GM18498 (cell line): Measurements from ENCODE around the gene KCNQ1OT1.

Source experiments
- ATAC-seq: cut with Tn5 transposase; IDR thresholded peaks from one replicate; pipeline ENCODE4 v1.9.1; 2021; ENCODE audit warnings: mild to moderate bottlenecking, moderate library complexity; ENCODE audit not compliant: unreplicated experiment

Gene KCNQ1OT1

DNA sequence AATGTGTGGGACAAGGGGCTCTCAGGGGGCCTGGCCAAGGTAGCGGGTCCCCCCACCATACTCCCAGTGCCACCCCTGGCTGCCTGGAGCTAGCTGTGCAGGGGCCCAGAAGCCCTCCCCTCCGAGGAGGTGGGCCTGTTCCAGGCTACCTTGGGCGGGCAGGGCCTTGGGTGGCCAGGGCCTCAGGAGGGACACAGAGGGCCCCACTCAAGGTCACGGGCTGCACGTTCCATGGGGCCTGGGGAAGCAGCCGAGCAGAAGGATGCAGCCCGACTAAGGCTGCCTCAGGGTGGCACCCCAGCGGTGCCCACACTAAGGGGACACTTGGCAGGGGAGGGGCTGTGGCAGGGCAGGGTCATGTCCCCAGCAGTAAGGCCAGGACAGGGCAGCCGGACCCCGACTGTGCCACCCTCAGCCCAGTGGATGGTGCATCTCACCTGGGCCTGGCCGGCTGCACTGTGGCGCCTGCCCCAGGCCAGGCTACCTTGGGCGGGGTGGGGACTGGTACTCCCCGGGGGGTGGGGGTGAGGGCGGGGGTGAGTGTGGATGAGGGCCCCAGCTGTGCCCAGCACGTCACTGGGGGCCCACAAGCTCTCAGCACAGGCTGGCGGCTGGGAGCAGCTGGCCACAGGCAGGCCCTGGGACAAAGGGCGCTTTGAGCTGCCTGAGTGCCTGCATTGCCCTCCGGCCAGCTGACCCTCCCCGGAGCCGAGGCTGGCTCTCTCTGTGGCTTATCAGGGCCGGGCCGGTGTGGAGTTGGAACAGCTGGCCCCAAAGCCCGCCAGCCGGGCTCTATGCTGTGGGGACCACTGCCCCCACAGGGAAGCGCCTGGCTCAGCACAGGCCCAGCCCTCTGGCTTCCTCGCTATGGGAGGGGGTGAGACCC is 137.9 kb downstream of the KCNQ1OT1 start:
- ATAC-seq: no peak

DNA sequence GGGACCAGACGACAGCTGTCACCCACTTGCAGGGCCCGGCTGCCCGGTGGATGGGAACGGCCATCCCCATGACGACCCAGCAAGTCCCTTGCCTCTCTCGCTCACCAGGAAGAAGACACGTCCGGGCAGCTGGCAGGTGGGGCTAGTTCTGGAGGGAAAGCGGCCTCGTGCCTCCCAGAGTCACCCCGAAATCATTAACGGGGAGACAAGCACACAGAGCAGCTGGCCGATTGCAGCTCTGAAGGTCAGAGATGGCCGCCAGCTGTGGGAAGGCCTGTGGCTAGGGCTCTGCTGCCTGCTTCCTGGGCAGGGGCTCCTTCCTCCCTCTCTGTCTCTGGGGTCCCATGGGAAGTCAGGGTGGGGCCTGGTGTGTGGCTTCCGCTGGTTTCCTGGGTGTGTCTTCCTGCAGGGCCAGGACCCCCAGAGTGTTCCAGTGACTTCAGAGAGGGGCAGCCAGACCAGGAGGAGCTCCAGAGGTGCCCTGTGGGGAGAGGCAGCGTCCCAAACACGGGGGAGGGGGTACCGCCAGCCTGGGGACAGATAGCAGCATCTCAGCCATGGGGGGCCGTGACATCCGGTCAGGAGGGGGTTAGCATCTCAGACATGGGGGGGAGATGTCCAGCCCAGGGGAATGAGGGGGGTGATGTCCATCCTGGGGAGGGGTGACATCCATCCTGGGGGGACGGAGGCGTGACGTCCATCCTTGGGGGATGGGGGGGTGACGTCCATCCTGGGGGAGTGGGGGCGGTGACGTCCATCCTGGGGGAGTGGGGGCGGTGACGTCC is 140.1 kb downstream of the KCNQ1OT1 start:
- ATAC-seq: no peak

DNA sequence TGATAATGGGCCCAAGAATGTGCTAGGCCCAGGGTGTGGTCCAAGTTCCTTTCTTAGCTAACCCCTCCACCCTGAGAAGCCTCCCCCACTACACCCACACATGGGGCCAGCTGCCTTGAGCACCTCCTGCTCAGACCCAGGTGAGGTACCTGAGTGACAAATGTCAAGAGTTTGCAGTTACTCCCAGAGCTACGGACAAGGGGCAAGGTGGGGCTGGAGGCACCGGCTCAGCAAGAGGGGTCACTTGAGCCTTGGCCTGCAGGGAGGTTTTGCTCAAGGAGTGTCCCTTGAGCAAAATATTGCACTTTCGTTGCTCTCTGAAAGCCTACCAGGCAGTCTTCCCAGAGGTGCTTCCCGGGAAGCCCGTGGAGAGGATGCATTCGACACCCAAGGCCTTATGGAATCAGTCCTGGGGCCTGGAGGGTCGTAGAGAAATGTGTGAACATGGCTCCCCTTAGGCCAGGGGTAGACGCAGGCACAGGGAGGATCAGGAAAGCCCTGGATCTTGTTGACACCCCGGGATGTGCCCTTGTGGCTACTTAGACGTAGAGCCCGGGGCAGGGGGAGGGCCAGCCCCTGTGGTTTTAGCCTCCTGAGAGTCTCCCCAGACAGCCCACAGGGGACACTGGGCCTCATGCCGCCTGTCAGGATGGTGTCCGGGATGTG is 140.8 kb downstream of the KCNQ1OT1 start:
- no peak for ATAC-seq

DNA sequence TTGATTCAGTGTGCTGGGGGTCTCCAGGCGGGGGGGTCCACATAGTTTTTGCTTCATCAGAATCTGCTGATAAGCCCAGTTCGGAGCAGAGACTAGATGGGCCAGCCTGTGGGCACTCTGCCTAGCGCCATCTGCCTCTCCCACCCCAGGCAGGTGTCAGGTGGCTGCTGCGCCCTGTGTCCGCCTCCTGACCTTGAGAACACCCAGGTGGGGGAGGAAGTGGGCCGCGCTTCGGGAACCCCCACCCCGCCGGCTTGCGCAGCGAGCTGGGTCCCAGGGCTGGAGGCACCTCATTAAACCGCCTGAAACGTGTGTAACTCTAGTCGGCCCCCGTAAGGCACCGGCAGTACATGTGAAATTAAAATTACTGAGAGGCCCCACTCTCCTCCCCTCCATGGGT is 141.4 kb downstream of the KCNQ1OT1 start:
- no peak for ATAC-seq
